Ovary (tissue), 9 donors: ENCODE results near the gene SLC17A6. TPM values are rescaled to one million over a fixed set of nuclear protein-coding genes. Genes with fewer than 3 reads are reported as not detected.

Source experiments
- DNase-seq, 5 donors: peaks; one replicate each; pipeline ENCODE4 v3.0.0-alpha.2; 2019 to 2020
- H3K27ac ChIP-seq, 2 donors: fragments of 200-600 bp; one replicate each; pipeline versions ENCODE4 v1.5.1 to v1.8.0; 2019 to 2022
- H3K27me3 ChIP-seq: fragments of 200-600 bp; one replicate; pipeline ENCODE4 v1.8.0; 2022
- H3K36me3 ChIP-seq: fragments of 200-600 bp; sonication (generic); one replicate; pipeline ENCODE4 v1.5.1; 2019
- H3K4me1 ChIP-seq: one replicate; pipeline ENCODE4 v1.8.1; 2013; ENCODE audit warnings: mild to moderate bottlenecking, moderate library complexity; ENCODE audit not compliant: insufficient read depth
- H3K4me3 ChIP-seq: fragments of 200-600 bp; sonication (generic); one replicate; pipeline ENCODE4 v1.5.1; 2017
- H3K9me3 ChIP-seq, 2 donors: fragments of 200-600 bp in 1 of 2; sonication (generic) in 1 of 2; one replicate each; pipeline versions ENCODE4 v1.5.1 to v1.8.1; 2013 to 2019; ENCODE audit warnings: mild to moderate bottlenecking in 1 of 2, moderate library complexity in 1 of 2
- CTCF ChIP-seq, 3 donors: fragments of 450-650 bp in 2 of 3; fragments of 200-600 bp in 1 of 3; IDR thresholded peaks; one replicate each; pipeline versions ENCODE4 v1.5.1 to v1.8.0; 2016 to 2022; ENCODE audit warnings: antibody characterized with exemption in 3 of 3, mild to moderate bottlenecking in 1 of 3
- EP300 ChIP-seq: sonication (generic); formaldehyde crosslinking; IDR thresholded peaks from one replicate; pipeline ENCODE4 v1.6.1; 2017; ENCODE audit warnings: antibody characterized with exemption
- POLR2A ChIP-seq: fragments of 450-650 bp; IDR thresholded peaks from one replicate; pipeline ENCODE4 v1.6.1; 2017; ENCODE audit warnings: antibody characterized with exemption, mild to moderate bottlenecking, moderate library complexity
- WGBS, 3 donors: extraction: QIAGEN DNeasy Blood & Tissue Kit in 1 of 3; methylation state at CpG; one replicate each; pipeline versions ENCODE4 v1.1.5 to v1.1.7; 2013 to 2017; 5-methylcytosine and 5-hydroxymethylcytosine counted together
- intact Hi-C, 4 donors: fragments of 100-400 bp; cut with DNase I; formaldehyde crosslinking; loops; one replicate each; pipeline versions ENCODE4 v1.11.0 to v1.15.1; 2022 to 2023
- polyA plus RNA-seq, 2 donors: library from polyadenylated mRNA; stranded (reverse); fragments of 200-250 nt in 1 of 2; fragments of 350-450 nt in 1 of 2; fragmentation: Illumina TruSeq in 1 of 2; extraction: RNeasy Lipid Tissue Mini Kit (QIAGEN cat#74804) in 1 of 2; gene quantifications; one replicate each; pipeline ENCODE4 v1.2.3, GENCODE V29; 2013 to 2014
- total RNA-seq, 7 donors: library from RNA; depleted of rRNA in 2 of 7; stranded (reverse); fragments of >200 nt in 2 of 7; fragmentation: NEBNext Ultra II Directional in 3 of 7; extraction: Animal tissue kit (Norgen Biotek cat#: 25700) in 3 of 7; gene quantifications; one replicate each; pipeline versions ENCODE4 v1.1.0 to v1.2.4, GENCODE V29; 2016 to 2023
- donor health status: DM: no; HTN: no; CAD: no; lungs with moderate emphysema.
- donor health status: DM: no; HTN: no; CAD: no.
- donor health status: Bipolar disorder and iron deficiency.
- donor health status: DM: yes; HTN: yes; CAD: no.
- donor health status: DM: no; HTN: no; CAD: no.
- donor health status: DM: yes; HTN: yes; CAD: no.

SLC17A6 gene
- total and polyA plus RNA-seq, 9 donors, result not detected

- DNase-seq, result no peak
- 70 to 78% (median 74%) methylated on average over 5 of the region's 5 CpGs for WGBS, 3 donors
Measured at GRCh38 chr11:22390283-22390655, 52.1 kb downstream of the SLC17A6 start.

GRCh38 chr11:22392561-22392960 is 54.4 kb downstream of the SLC17A6 start:
- intact Hi-C loops, result no loop called here
- no peaks in the 10 kb centered on the region for H3K27me3 ChIP-seq
- no peak for TF ChIP-seq CTCF (IDR thresholded peaks at IDR 0.05)
- no peak for TF ChIP-seq POLR2A
- TF ChIP-seq EP300, result no peak

More at GRCh38 chr11:22390283-22390655, 52.1 kb downstream of the SLC17A6 start:
- Histone ChIP-seq H3K36me3 (no peaks in the 10 kb centered on the region), H3K9me3 (no peaks in the 10 kb centered on the region), H3K4me3 (no peak overlapping the region), H3K27ac (no peak overlapping the region), H3K27me3 (no peaks in the 10 kb centered on the region), H3K4me1 (no peaks in the 10 kb centered on the region)
- intact Hi-C loops, result no loop called here
- TF ChIP-seq POLR2A (no peak), CTCF (IDR thresholded peaks at IDR 0.05) (no peak), EP300 (no peak)

GRCh38 chr11:22405377-22405776 is 67.2 kb downstream of the SLC17A6 start:
- Histone ChIP-seq H3K4me1 (no peaks in the 10 kb centered on the region), H3K4me3 (no peak overlapping the region), H3K9me3 (no peaks in the 10 kb centered on the region), H3K36me3 (no peaks in the 10 kb centered on the region), H3K27ac (no peak overlapping the region), H3K27me3 (no peaks in the 10 kb centered on the region)
- intact Hi-C loops, result no loop called here
- no peak for TF ChIP-seq POLR2A
- TF ChIP-seq EP300, result no peak
- no peak for TF ChIP-seq CTCF (IDR thresholded peaks at IDR 0.05)
- WGBS, 3 donors, result 61 to 70% (median 67%) methylated on average over 3 of the region's 3 CpGs
- no peak for DNase-seq

More at GRCh38 chr11:22392561-22392960, 54.4 kb downstream of the SLC17A6 start:
- no peaks in the 10 kb centered on the region for H3K4me1 ChIP-seq
- H3K27ac ChIP-seq, result no peak overlapping the region
- no peaks in the 10 kb centered on the region for H3K36me3 ChIP-seq
- no peaks in the 10 kb centered on the region for H3K9me3 ChIP-seq
- no peak overlapping the region for H3K4me3 ChIP-seq
- no peak for DNase-seq

- no peak for TF ChIP-seq CTCF (IDR thresholded peaks at IDR 0.05)
- TF ChIP-seq POLR2A, result no peak
- no peak for TF ChIP-seq EP300
- Histone ChIP-seq H3K4me3 (no peak overlapping the region), H3K36me3 (no peaks in the 10 kb centered on the region), H3K27ac (no peak overlapping the region), H3K27me3 (no peaks in the 10 kb centered on the region), H3K9me3 (no peaks in the 10 kb centered on the region), H3K4me1 (no peaks in the 10 kb centered on the region)
- intact Hi-C loops, result no loop called here
- no peak for DNase-seq
- 80 to 91% (median 86%) methylated on average over 1 of the region's 1 CpG for WGBS, 3 donors
Measured at GRCh38 chr11:22407267-22407666, 69.1 kb downstream of the SLC17A6 start.

GRCh38 chr11:22407921-22408320 is 69.7 kb downstream of the SLC17A6 start:
- no peaks in the 10 kb centered on the region for H3K4me1 ChIP-seq
- intact Hi-C loops, result no loop called here
- H3K36me3 ChIP-seq, result no peaks in the 10 kb centered on the region
- no peaks in the 10 kb centered on the region for H3K9me3 ChIP-seq
- no peak for DNase-seq
- H3K27me3 ChIP-seq, result no peaks in the 10 kb centered on the region
- no peak overlapping the region for H3K27ac ChIP-seq
- TF ChIP-seq EP300 (no peak), CTCF (IDR thresholded peaks at IDR 0.05) (no peak), POLR2A (no peak)
- WGBS, 3 donors, result 73 to 78% (median 75%) methylated on average over 2 of the region's 2 CpGs
- no peak overlapping the region for H3K4me3 ChIP-seq
